HepG2 (cell line): Measurements from ENCODE around the gene ZNF547. TPM values are rescaled to one million over a fixed set of nuclear protein-coding genes. Genes with fewer than 3 reads are reported as not detected.
A peak's percentile ranks its signal among the peaks of the same experiment; 100 is the strongest.

Source experiments
- CBX2 ChIP-seq, 2 experiments: fragments of 200-600 bp in 1 of 2; sonication (generic); formaldehyde crosslinking in 1 of 2; IDR thresholded peaks; 2 replicates each; pipeline versions ENCODE4 v1.7.0 to v1.8.1; 2018 to 2022; ENCODE audit warnings: low read depth in 2 of 2, low read length in 1 of 2, mild to moderate bottlenecking in 1 of 2, missing genetic modification reagents in 1 of 2
- CERS6 ChIP-seq: sonication (generic); formaldehyde crosslinking; IDR thresholded peaks from 2 replicates; pipeline ENCODE4 v1.5.0; 2020; ENCODE audit warnings: missing genetic modification reagents
- E2F5 ChIP-seq: sonication (generic); formaldehyde crosslinking; conservative IDR thresholded peaks from 2 replicates; pipeline ENCODE4 v1.4.0; 2020; ENCODE audit warnings: missing genetic modification reagents
- GMEB1 ChIP-seq: sonication (generic); formaldehyde crosslinking; IDR thresholded peaks from 2 replicates; pipeline ENCODE4 v1.5.1; 2020; ENCODE audit warnings: missing genetic modification reagents, mild to moderate bottlenecking, borderline replicate concordance
- KDM3A ChIP-seq: IDR thresholded peaks from 2 replicates; pipeline ENCODE4 v1.6.1; 2018; ENCODE audit warnings: low read depth, missing compliant biosample characterization
- NCOR1 ChIP-seq: fragments of 200-600 bp; sonication (generic); IDR thresholded peaks from 2 replicates; pipeline ENCODE4 v1.7.0; 2017; ENCODE audit warnings: antibody characterized with exemption, low read length, borderline replicate concordance
- NFATC3 ChIP-seq: sonication (generic); formaldehyde crosslinking; IDR thresholded peaks from 2 replicates; pipeline ENCODE4 v1.5.1; 2020; ENCODE audit warnings: mild to moderate bottlenecking, missing genetic modification reagents
- PAX8 ChIP-seq: sonication (generic); formaldehyde crosslinking; IDR thresholded peaks from 2 replicates; pipeline ENCODE4 v1.8.0; 2022; ENCODE audit warnings: mild to moderate bottlenecking, missing genetic modification reagents, borderline replicate concordance
- SRF ChIP-seq: IDR thresholded peaks from 2 replicates; pipeline ENCODE4 v1.6.1; 2011; ENCODE audit warnings: mild to moderate bottlenecking, low read depth, low read length, moderate library complexity
- TRIM24 ChIP-seq: sonication (generic); formaldehyde crosslinking; IDR thresholded peaks from 2 replicates; pipeline ENCODE4 v1.8.0; 2022; ENCODE audit warnings: mild to moderate bottlenecking, missing genetic modification reagents
- ZFX ChIP-seq: sonication (generic); formaldehyde crosslinking; IDR thresholded peaks from 2 replicates; pipeline ENCODE4 v1.4.0; 2020; ENCODE audit warnings: mild to moderate bottlenecking, low read depth, missing genetic modification reagents, moderate library complexity
- ZFY ChIP-seq: sonication (generic); formaldehyde crosslinking; IDR thresholded peaks from 2 replicates; pipeline ENCODE4 v1.4.0; 2020; ENCODE audit warnings: missing genetic modification reagents
- ZFYVE20 ChIP-seq: sonication (generic); formaldehyde crosslinking; IDR thresholded peaks from 2 replicates; pipeline ENCODE4 v1.8.0; 2023; ENCODE audit warnings: low read depth, mild to moderate bottlenecking, moderate library complexity, missing genetic modification reagents, borderline replicate concordance
- ZNF136 ChIP-seq: sonication (generic); formaldehyde crosslinking; IDR thresholded peaks from 2 replicates; pipeline ENCODE4 v1.8.1; 2022; ENCODE audit warnings: low read depth, mild to moderate bottlenecking, moderate library complexity, missing genetic modification reagents
- ZNF24 ChIP-seq: fragments of 450-650 bp; IDR thresholded peaks from 2 replicates; pipeline ENCODE4 v1.6.1; 2017; ENCODE audit warnings: antibody characterized with exemption, mild to moderate bottlenecking
- ZNF549 ChIP-seq: sonication (generic); formaldehyde crosslinking; IDR thresholded peaks from 2 replicates; pipeline ENCODE4 v1.5.0; 2020; ENCODE audit warnings: missing genetic modification reagents
- ZNF770 ChIP-seq: sonication (generic); formaldehyde crosslinking; IDR thresholded peaks from 2 replicates; pipeline ENCODE4 v1.5.0; 2020; ENCODE audit warnings: mild to moderate bottlenecking, missing genetic modification reagents
- ZUFSP ChIP-seq: sonication (generic); formaldehyde crosslinking; IDR thresholded peaks from 2 replicates; pipeline ENCODE4 v1.9.0; 2021; ENCODE audit warnings: missing genetic modification reagents, mild to moderate bottlenecking, borderline replicate concordance
- polyA plus RNA-seq, 8 experiments: library from polyadenylated mRNA; depleted of rRNA in 3 of 8; stranded (reverse) in 7 of 8; unstranded in 1 of 8; fragments of >200 nt; fragmentation: Illumina TruSeq in 4 of 8; extraction: Trizol in 4 of 8; gene quantifications; 2 replicates each; pipeline versions ENCODE4 v1.2.1 to v1.2.3, GENCODE V29; 2011 to 2016; ENCODE audit warnings: low read depth in 4 of 8, missing spikeins in 1 of 8, mixed read lengths in 1 of 8; ENCODE audit not compliant: insufficient read depth in 1 of 8
- total RNA-seq, 5 experiments: library from RNA; depleted of rRNA; stranded (reverse); fragments of >200 nt; fragmentation: Illumina TruSeq; extraction: Trizol; gene quantifications; 2 replicates each; pipeline ENCODE4 v1.2.3, GENCODE V29; 2016; ENCODE audit warnings: low read depth in 1 of 5

Gene ZNF547
- total and polyA plus RNA-seq, 2 of the 13 experiments (the other 11 are each of a cell fraction or from before 2014, with no cell fraction given), result 2.0 to 2.6 TPM

GRCh38 chr19:57389730-57390598 lies 26.6 kb downstream of the ZNF547 start, which contains the start of gene ZNF548 (continued):
- TF ChIP-seq CERS6 (no peak), E2F5 (CRISPR knock-in tag) (no peak), NFATC3 (CRISPR knock-in tag) (no peak), ZNF24 (no peak), SRF (no peak), PAX8 (CRISPR knock-in tag) (no peak), KDM3A (CRISPR knock-in tag) (no peak), GMEB1 (peak; percentile 99), TRIM24 (CRISPR knock-in tag) (no peak), ZUFSP (CRISPR knock-in tag) (no peak), ZNF770 (no peak), CBX2 (IDR thresholded peaks at IDR 0.05; ENCODE audit: low read depth, low read length) (no peak), CBX2 (CRISPR knock-in tag; IDR thresholded peaks at IDR 0.05; ENCODE audit: low read depth) (no peak), NCOR1 (peak; percentile 46; the same call in 1 of the 2 replicates), ZNF549 (CRISPR knock-in tag) (no peak), ZFX (CRISPR knock-in tag) (peak; percentile 93), ZNF136 (no peak), ZFY (CRISPR knock-in tag) (peak; percentile 87), ZFYVE20 (CRISPR knock-in tag) (no peak)
